ENCODE measurements around the gene ITGAL.

The ITGAL gene

DNA sequence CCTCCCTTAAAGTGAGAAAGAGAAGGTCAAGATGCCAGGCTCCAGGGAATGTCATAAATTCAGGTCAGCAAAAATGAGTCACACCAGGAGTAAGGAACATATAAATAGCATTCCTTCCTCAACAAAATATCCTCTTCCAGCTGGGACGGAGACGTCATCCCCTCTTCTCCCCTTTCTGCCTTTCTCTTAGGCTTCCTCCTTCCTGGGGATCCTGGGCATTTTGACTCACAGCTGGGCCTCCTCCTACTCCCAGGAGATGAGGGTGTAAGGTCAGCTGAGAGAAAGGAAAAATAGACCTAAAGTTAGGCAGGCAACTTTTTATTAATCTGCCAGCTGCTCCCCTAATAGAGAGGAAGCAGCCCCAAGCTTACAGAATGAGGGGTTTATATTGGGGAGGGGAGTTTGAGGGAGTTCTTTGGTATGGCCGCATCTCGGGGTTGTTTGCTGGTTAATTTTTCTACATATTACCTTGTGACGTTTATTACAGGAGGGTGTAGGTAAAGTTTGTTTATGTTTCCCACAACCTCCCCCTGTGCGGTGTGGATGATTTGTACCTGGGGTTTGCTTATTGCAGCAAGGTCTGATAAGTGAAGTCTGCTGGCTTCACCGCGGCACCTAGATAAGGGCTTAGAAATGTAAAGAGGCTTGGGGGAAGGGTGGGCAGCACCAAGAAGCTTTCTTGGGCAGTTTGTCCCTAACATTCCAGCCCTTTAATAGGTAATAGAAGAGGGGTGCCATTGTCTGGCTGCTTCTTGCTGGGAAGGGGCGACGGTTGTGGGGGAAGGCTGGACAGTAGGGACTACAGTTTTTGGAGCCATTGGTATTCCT, 69.2 kb downstream of the ITGAL start:
- no peak for DNase-seq (ENCODE audit: low read depth, low spot score)

GRCh38 chr16:30543067-30543466, 70.5 kb downstream of the ITGAL start:
- no peak for DNase-seq (ENCODE audit: low read depth, low spot score)

- no peak for DNase-seq (ENCODE audit: low read depth, low spot score)
These were observed 73.6 kb downstream of the ITGAL start for GRCh38 chr16:30546115-30546514.

GRCh38 chr16:30548416-30549253, 76.1 kb downstream of the ITGAL start:
- no peak for DNase-seq (ENCODE audit: low read depth, low spot score)

GRCh38 chr16:30551781-30552180, 79.2 kb downstream of the ITGAL start:
- DNase-seq (ENCODE audit: low read depth, low spot score): no peak

DNA sequence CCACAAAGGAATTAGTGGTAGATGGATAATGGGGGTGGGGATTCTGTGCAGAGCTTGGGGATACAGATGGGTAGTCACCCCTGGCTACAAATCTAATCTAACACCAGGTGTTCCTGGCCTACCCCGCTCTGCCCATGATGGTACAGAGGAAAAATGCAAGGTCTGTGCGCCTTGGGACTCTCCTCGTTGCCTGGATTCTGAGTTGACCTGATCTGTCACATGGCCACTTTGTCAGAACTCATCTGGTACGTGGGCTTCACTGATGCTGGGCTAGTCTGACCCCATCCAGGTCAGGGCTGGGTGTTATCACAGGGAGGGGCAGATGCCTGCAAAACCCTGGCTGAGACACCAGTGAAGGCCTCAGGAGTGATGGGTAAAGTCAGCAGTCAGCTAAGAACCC, 80.4 kb downstream of the ITGAL start:
- DNase-seq (ENCODE audit: low read depth, low spot score): no peak

DNA sequence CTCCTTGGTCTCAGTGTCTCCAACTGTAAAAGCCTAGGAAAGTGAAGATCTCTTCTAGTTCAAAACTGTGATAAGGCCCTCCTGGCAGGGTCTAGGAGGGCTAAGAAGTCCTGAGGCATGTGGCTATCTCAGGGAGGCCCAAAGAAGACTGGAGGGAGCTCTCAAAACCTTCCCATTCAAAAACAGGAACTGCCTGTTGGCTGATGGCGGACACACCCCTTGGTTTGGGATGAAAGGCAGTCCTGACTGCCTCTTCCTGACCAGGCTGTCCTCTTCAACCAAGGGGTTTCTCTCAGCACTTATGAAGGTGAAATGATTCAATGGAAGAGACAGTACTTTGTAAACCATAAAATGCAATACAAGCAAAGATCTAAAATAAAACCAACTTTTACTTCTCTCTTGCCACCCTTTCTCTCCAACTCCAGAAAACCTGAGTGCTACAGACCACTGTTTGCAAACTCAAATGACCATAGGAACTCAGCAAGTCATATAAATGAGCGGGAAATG, 80.9 kb downstream of the ITGAL start:
- DNase-seq (ENCODE audit: low read depth, low spot score): no peak

DNA sequence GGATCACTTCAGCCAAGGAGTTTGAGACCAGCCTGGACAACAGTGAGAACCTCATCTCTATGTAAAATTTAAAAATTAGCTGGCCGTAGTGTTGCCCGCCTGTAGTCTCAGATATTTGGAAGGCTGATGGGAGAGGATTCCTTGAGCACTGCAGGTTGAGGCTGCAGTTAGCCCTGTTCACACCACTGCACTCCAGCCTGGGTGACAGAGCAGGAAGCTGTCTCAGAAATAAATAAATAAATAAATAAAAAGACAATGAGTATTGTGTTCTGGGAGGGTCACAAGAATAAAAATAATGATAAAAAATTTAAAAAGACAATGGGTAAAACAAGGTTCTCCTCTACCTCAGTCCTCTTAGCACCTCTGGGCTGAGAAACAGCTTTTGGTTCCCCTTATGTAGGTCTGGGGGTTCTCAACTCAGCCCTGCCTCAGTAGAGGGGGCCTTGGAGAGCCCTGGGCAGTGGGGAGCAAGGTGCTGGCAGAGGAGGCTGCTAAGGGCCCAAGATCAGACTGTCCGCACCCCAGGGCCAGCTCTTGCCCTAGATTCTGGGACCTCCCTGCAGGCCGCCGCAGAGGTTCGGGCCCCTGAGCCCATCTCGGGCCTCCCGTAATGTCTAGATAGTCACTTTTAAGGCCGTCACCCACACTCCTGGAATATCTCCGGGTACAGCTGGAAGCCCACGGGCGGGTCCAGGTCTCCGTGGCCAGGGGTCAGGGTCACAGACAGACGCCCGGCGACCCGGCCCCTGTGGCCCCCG, 82.2 kb downstream of the ITGAL start:
- no peak for DNase-seq (ENCODE audit: low read depth, low spot score)

DNA sequence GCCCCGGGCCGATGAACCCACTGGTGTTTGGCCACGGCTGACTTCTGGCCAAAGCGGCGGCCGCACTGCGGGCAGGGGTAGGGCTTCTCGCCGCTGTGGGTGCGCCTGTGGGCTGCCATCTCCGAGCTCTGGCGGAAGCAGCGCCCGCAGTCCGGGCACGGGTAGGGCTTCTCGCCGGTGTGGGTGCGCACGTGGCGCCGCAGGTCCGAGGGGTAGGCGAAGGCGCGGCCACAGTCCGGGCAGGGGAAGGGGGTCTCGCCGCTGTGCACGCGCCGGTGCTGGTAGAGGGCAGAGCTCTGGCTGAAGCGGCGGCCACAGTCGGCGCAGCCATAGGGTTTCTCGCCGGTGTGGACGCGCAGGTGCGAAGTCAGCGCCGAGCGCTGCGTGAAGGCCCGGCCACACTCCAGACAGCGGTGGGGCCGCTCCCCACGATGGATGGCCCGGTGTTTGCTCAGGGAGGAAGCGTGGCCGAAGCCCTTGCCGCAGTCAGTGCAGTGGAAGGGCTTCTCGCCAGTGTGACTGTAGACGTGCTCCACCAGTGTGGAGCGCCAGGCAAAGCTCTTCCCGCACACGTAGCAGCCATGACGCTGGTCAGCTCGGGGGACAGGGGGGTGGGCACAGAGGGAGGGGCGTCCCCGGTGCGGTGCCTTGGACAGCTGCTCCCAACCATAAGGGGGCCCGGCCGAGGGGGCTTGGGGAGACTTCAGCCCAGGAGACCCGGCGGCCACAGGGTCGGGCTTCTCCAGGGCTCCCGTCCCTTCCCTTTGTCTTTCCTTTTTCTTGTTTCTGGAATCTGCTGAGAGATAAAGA, 83.0 kb downstream of the ITGAL start:
- DNase-seq (ENCODE audit: low read depth, low spot score): no peak

GRCh38 chr16:30556125-30556473, 83.6 kb downstream of the ITGAL start:
- no peak for DNase-seq (ENCODE audit: low read depth, low spot score)

GRCh38 chr16:30557707-30557956, 85.1 kb downstream of the ITGAL start:
- DNase-seq (ENCODE audit: low read depth, low spot score): no peak

- DNase-seq (ENCODE audit: low read depth, low spot score): peak; percentile 89
These were observed 85.6 kb downstream of the ITGAL start, which contains the start of gene ZNF764 for GRCh38 chr16:30557957-30558788. TSS of gene ZNF764 (minus strand) at chr16:30558374. CDS start at chr16:30558182, 192 bp downstream.

GRCh38 chr16:30558789-30559377, 86.3 kb downstream of the ITGAL start:
- DNase-seq (ENCODE audit: low read depth, low spot score): no peak

- no peak for DNase-seq (ENCODE audit: low read depth, low spot score)
These were observed 87.1 kb downstream of the ITGAL start for GRCh38 chr16:30559690-30560089.

GRCh38 chr16:30561089-30561816, 88.7 kb downstream of the ITGAL start:
- no peak for DNase-seq (ENCODE audit: low read depth, low spot score)

GRCh38 chr16:30562021-30562420, 89.5 kb downstream of the ITGAL start:
- no peak for DNase-seq (ENCODE audit: low read depth, low spot score)

GRCh38 chr16:30565526-30565925, 93.0 kb downstream of the ITGAL start:
- DNase-seq (ENCODE audit: low read depth, low spot score): no peak

- no peak for DNase-seq (ENCODE audit: low read depth, low spot score)
These were observed 93.4 kb downstream of the ITGAL start for GRCh38 chr16:30565984-30566383.

- DNase-seq (ENCODE audit: low read depth, low spot score): no peak
These were observed 94.0 kb downstream of the ITGAL start for GRCh38 chr16:30566531-30566930.

Data from brain pericyte (primary cell).